GOT3 (cell line): ENCODE measurements around the gene TPPP.

Experiments used
- DNase-seq: peaks from one replicate; lab custom pipeline; 2025; ENCODE audit warnings: mixed read lengths; lab: John Stamatoyannopoulos, UW

TPPP gene

GRCh38 chr5:665541-665955, 27.6 kb downstream of the TPPP start:
- DNase-seq = no peak

DNA sequence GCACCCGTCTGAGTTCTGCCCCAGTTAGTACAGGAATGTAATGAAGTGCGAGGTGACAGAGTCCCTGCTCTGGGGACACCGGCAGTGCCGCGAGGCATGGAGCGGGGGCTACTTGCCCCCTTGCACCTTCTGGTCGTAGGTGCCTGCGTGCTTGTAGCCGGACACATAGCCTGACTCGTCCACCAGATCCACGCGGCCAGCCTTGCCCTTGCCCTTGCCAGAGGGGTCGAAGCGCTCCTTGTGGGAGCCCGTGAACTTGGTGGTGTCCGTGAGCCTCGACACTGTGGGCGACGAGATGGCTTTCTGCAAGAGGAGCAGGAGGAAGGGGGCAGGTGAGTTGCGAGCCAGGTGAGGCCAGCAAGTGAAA, 28.2 kb downstream of the TPPP start:
- DNase-seq = no peak

- no peak for DNase-seq
These were observed 28.7 kb downstream of the TPPP start for GRCh38 chr5:664343-664993.

DNA sequence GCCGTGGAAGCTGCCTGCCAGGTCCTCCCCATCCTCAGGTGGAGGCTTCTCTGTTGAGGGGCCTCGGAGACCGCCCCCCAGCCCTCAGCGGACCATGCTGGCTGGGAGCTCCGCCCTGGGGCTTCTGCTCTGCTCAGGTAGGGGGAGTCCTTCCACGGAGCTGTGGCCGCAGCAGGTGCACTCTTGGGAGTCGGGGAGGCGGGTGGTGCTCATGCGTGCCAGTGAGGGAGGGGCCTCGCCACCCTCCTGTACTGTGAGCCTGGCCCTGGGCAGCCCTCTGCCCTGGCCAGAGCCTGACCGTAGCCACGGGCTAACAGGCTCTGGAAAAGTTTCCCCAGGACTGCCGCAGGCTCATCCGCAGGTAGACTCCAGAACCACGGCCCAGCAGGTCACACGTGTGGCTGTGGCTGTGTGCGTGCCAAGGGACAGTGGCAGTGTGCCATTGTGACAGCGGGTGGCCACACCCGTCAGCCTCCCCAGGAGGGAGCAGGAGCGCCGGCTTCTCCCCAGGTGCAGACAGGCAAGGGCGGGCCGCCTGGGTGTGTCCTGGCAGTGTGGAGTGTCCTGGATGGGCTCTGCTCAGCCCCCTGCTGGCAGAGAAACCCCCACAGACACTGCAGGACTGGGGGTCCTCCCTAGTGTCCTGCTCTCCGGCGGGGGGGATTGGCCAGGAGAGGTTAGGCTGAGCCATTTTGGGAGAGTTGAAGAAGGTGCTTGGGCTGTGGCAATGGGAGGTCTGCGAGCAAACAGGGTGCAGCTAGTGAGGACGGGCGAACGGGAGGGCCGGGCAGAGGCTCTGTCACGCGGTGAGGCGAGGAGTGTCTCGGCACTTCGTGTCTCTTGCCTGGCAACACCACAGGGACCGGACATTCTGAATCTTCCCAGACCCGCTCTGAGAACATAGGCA, 29.5 kb downstream of the TPPP start:
- no peak for DNase-seq

GRCh38 chr5:662751-663435, 30.3 kb downstream of the TPPP start:
- no peak for DNase-seq

GRCh38 chr5:661891-662750, 31.0 kb downstream of the TPPP start:
- no peak for DNase-seq

- no peak for DNase-seq
These were observed 32.6 kb downstream of the TPPP start for GRCh38 chr5:660491-661030.

- no peak for DNase-seq
These were observed 33.5 kb downstream of the TPPP start for GRCh38 chr5:659496-660263.

- no peak for DNase-seq
These were observed 35.0 kb downstream of the TPPP start for GRCh38 chr5:658103-658502.

- DNase-seq = no peak
These were observed 35.6 kb downstream of the TPPP start for GRCh38 chr5:657570-657969.

GRCh38 chr5:655406-655805, 37.7 kb downstream of the TPPP start:
- DNase-seq = no peak

GRCh38 chr5:654071-654778, 38.9 kb downstream of the TPPP start:
- DNase-seq = no peak

DNA sequence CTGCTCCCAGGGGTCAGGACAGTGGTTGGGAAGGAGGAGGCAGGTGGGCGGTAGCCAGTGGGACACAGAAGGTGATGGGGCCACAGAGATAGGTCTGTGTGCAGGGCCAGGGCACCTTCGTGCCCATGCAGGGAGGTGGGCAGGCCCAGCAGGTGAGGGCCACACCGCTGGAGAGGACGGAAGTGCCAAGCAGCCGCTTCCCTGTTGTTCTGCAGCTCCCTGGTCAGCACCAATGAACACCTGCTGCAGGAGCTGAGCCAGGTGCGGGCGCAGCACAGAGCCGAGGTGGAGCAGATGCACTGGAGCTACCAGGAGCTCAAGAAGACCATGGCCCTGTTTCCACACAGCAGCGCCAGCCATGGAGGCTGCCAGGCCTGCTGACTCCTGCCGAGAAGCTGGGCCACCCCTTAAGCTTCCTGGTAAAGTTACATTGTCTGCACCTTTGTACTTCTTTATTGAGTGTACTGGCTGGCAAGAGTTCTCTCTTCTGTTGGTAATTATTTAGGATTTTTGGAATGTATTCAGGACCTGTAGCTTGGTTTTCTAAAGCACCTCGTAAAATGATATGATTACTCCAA, 40.3 kb downstream of the TPPP start:
- DNase-seq = no peak

- no peak for DNase-seq
These were observed 41.1 kb downstream of the TPPP start for GRCh38 chr5:652023-652515.

GRCh38 chr5:651296-652022, 41.7 kb downstream of the TPPP start:
- DNase-seq = no peak

GRCh38 chr5:647727-648126, 45.4 kb downstream of the TPPP start:
- no peak for DNase-seq

DNA sequence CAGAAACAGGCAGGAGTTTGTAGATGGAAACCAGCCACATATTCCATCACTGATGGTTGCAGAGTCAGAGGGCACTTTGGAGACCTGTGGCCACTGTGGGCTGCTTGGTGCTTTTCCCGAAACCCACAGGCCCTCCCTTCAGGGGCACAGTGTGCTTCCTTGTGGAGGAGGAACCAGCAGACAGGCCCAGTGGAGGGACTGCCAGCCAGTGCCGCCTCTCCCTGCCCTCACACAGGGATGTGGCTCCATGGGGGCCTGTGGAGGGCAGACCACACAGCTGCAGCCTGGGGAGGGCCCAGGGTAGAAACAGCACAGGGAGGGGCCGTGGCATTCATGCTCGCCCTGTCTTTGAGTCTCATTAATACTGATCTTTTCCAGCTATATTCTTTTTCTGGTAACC, 45.8 kb downstream of the TPPP start:
- DNase-seq = no peak

- no peak for DNase-seq
These were observed 46.6 kb downstream of the TPPP start for GRCh38 chr5:646396-647201.
